Adrenal gland (tissue), 5 donors: Measurements from ENCODE around the gene STXBP4.

Experiments used
- CTCF ChIP-seq, 6 experiments: fragments of 450-650 bp in 4 of 6; fragments of 200-600 bp in 2 of 6; sonication (generic) in 1 of 6; IDR thresholded peaks; 1 replicate in 5 of 6; 2 replicates in 1 of 6; pipeline versions ENCODE4 v1.5.1 to v1.8.0; 2016 to 2021; ENCODE audit warnings: antibody characterized with exemption in 6 of 6, mild to moderate bottlenecking in 2 of 6, moderate library complexity in 1 of 6
- POLR2A ChIP-seq, 2 donors: fragments of 450-650 bp; IDR thresholded peaks; one replicate each; pipeline ENCODE4 v1.6.1; 2017; ENCODE audit warnings: antibody characterized with exemption in 2 of 2, mild to moderate bottlenecking in 2 of 2, moderate library complexity in 1 of 2
- donor health status: DM: no; HTN: no; CAD: no.

GRCh38 chr17:54985476-54985875 lies 16.9 kb downstream of the STXBP4 start:
- TF ChIP-seq CTCF (IDR thresholded peaks at IDR 0.05) (no peak), POLR2A (IDR thresholded peaks at IDR 0.05) (no peak)
